SU-DHL-6 (cell line): ENCODE results near the gene SPHK1.

Experiments used
- EZH2phosphoT487 ChIP-seq: fragments of 200-600 bp; sonication (generic), shearing (Covaris generic); conservative IDR thresholded peaks from 2 replicates; pipeline ENCODE4 v1.6.1; 2018; ENCODE audit warnings: mild to moderate bottlenecking, antibody characterized with exemption, low read length, moderate library complexity, mixed read lengths
- TF ChIP-seq, protein P1 (sequence below): fragments of 200-600 bp; sonication (generic); IDR thresholded peaks from one replicate; pipeline ENCODE4 v1.5.1; 2017; ENCODE audit warnings: antibody characterized with exemption, mild to moderate bottlenecking, low read length, moderate library complexity; ENCODE audit not compliant: insufficient read depth, poor library complexity, severe bottlenecking

DNA sequence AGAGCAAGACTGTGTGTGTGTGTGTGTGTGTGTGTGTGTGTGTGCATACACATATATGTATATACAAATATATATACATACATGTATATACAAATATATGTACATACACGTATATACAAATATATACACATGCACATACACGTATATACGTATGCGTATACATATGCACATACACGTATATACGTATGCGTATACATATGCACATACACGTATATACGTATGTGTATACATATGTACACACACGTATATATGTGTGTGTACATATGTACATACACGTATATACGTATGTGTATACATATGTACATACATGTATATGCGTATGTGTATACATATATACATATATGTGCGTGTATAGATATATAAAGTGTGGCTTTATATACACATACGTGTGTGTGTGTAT is 31.4 kb downstream of the SPHK1 start:
- TF ChIP-seq, protein P1, sequence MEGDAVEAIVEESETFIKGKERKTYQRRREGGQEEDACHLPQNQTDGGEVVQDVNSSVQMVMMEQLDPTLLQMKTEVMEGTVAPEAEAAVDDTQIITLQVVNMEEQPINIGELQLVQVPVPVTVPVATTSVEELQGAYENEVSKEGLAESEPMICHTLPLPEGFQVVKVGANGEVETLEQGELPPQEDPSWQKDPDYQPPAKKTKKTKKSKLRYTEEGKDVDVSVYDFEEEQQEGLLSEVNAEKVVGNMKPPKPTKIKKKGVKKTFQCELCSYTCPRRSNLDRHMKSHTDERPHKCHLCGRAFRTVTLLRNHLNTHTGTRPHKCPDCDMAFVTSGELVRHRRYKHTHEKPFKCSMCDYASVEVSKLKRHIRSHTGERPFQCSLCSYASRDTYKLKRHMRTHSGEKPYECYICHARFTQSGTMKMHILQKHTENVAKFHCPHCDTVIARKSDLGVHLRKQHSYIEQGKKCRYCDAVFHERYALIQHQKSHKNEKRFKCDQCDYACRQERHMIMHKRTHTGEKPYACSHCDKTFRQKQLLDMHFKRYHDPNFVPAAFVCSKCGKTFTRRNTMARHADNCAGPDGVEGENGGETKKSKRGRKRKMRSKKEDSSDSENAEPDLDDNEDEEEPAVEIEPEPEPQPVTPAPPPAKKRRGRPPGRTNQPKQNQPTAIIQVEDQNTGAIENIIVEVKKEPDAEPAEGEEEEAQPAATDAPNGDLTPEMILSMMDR: no peak
- no peak for TF ChIP-seq EZH2phosphoT487
